Measurements from ENCODE around the gene WNK2.
"Not testable (repeated sequence)": the region's sequence is repeated elsewhere in the genome, so short reads cannot be mapped to it uniquely, and the experiment has no call there.

Gene WNK2

DNA sequence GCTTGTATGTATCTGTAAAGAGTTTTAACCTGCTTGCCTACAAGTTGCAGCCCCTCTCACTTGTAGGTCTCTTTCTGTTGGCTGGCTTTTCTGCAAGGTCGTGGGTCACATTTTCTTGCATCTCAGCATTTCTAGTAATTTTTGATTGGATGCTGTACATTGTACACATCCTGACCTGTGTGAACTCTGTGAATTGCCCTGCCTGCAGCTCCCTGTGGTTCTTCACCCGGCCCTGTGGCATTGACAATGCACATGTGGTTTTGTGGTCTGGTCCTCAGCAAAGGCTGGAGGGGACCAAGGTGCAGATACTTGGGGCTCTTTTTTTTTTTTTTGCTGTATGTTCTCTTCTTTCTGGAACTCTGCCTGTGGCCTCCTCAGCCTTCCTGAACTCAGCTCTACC lies 53.6 kb downstream of the WNK2 start:
- no peak for DNase-seq

DNA sequence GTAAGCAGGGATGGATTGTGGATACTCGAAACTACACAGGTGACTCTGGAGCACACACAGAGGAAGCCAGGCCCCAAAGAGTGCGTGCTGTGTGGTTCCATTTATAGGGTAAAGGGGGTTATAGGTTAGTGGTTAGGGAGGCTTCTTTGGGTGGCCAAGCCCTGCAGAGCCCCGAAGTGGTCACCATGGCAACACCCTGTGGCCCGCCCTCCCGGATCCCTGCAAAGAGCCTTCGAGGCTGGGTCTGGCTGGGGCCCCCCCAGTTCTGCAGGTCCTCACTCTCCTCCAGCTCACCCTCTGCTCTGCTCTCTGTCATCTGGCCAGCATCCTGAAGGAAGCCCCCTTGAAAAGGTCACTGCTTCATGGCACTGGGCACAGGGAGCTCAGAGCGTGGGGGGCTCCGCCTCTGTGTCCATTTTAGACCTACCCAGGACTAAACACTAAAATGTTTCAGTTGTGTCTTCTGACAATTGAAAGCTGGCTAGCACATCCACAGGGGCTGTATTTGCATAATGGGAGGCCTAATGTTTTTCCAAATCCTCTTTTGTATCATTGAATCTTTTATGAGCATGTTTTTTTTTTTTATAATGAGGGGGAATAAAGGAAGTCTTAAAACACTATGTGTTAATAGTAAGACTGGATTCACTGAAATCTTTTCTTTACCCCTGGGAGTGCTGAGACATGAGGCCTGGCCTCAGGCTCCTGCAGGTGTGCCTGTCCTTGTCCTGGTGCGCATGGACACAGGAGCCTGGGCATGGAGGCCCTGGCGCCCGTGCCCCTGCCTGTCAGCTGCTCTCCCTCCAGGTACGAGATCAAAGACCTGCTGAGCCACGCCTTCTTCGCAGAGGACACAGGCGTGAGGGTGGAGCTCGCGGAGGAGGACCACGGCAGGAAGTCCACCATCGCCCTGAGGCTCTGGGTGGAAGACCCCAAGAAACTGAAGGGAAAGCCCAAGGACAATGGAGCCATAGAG lies 55.3 kb downstream of the WNK2 start:
- no peak for DNase-seq

DNA sequence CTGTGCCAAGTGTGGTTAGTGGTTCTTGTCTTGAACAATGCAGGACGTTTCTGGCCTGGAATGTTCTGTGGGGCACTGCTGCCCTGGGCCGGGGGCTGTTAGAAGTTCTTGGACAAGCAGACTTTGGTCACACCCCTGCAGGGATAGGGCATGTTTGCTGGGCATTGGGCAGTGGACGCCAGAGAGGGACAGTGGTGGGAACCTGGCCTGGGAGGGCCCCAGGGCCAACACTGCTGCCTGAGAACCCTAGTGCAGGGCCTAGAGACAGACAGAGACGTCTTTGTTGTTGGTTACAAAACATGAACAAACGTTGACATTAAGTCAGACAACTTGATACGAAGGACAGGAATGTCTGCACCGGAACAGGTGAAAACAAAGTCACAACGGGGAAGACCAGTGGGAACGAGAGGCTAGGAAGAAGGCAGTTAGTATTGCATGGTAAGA lies 57.0 kb downstream of the WNK2 start:
- DNase-seq: peak in 1 of 14 donors; percentile 15

DNA sequence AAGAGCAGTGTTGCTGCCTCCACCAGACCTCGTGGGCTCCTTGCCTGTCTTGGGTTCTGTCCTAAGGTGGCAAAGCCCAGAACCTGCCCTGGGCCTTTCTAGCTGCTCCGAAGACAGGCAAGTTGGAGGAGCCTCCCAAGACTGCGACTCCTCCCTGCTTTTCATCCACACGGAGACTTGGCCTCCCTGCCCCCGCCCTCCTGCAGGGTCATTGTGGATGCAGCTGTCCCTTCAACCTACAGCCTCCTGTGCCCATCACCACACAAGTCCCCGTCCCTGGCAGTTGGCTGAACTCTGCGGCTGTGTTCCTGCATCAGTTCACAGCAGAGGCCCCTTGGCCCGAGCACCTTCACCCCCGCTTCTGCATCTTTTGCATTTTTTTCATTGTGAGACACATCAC lies 59.2 kb downstream of the WNK2 start:
- DNase-seq: no peak

DNA sequence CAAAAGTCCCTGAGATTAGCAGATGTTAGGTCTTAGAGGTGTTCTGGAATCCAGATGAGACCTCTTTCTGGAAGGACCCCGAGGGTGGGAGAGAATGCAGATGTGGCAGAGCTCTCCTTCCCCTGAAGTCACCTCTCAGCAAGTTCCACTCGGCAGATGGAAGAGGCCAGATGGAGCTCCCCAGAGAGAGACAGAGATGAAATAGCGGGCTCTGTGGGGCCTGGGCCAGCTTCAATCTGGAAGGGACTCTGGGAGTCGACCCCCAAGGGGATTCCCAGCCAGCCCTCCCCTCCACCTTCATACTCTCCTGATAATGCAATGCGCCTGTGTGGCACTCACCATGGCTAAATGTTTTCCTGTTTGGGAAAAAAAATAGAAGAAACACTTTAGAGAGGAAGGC lies 60.2 kb downstream of the WNK2 start:
- DNase-seq: no peak

DNA sequence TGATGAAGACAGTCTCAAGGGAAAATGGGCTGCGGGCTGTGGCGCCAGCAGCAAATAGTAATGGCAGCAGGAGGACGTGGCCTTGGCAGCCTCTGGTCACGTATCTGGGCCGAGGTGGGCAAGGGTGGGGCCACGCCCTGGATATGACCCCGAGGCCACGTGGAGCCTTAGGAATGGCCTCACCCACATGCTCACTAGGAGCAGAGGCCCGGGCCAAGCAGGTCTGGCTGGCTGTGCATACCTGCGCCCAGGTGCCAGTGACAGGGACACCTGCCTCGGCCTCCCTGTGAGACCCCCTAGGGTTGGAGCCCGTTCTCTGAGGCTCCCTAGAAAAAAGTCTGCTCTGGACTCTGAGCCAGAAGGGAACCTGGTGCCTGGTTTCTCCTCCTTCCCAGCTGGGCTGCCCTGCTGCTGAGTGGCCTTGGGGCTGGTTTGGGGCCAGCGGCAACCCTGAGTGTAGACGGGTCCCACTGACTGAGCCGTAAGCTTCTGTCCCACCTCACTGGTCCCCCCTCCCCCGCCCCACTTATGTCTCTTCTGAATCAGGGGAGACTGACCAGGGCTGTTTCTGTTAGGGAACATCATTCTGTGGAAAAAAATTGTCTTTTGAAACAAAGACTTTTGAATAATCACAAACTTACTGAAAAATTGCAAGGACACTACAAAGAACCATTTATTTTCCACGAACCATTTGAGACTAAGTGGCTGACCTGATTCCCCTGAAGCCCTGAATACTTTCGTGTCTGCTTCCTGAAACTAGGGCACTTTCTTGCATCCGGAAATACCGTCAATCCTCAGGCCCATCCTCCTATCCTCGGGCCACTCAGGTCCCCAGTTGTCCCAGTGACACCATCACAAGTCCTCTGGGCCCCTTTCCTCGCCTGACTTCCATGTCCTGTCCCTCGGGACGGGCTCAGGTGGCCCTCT lies 60.8 kb downstream of the WNK2 start:
- no peak for DNase-seq

DNA sequence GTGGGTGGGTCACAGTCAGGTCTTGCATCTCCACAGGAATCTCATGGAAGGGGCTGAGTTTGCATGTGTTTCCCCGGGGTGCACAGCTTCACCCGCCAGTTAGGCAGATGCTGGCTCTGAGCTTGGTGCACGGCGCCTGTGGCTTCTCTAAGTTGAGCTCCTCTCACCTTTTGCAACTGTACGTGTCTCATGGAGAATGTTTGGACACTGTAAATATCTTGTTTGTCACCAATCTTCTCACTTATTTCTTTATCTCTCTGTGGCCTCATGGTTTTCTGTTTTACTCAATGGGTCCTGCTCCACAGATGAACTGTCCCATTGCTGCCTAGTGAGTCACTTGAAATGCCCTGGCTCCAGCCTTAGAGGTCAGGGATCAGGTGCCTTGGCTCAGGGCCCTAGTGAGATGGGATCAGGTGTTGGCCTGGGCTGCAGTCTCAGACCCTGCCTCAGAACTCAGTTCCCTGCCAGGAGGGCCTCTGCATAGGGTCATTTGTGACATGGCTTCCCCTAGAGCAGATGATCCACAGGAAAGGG lies 61.6 kb downstream of the WNK2 start:
- DNase-seq: no peak

DNA sequence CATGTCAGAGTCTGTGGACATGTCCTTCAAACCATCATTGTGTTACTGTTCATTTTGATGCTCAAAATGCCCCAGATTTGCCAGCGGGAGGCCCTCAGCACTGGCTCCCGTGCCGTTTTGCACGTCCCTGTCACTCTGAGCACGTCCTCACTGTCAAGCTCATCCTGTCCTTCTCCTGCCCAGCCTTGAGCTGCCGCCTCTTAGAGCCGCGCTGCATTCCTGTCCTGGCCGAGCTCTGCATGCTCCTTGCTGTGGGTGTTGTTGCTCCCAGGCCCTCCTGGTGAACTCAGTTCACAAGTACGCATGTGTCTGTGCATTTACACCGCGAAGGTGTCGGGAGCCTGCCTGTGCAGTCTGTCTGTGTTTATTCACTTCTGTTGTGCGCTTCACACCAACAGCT lies 62.2 kb downstream of the WNK2 start:
- peak in 1 of 14 donors; percentile 14 for DNase-seq

DNA sequence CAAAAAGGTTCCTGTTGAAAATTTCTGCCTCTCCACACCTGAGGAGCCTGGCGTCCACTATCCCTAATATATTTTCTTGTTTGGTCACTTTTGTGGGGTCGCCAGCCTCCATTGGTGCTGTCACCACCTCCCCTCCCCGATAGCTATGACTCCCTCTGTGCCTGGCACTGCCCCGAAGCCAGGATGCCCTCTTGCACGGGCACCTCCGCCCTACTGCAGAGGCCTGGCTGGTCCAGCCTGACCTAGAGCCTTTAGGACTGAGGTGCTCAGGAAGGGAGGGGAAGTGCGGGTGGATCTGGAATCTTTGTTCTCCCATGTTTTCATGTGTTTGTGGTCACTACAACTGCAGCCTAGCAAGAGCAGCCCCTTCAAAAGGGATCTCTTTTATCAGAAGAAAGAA lies 62.6 kb downstream of the WNK2 start:
- no peak for DNase-seq

DNA sequence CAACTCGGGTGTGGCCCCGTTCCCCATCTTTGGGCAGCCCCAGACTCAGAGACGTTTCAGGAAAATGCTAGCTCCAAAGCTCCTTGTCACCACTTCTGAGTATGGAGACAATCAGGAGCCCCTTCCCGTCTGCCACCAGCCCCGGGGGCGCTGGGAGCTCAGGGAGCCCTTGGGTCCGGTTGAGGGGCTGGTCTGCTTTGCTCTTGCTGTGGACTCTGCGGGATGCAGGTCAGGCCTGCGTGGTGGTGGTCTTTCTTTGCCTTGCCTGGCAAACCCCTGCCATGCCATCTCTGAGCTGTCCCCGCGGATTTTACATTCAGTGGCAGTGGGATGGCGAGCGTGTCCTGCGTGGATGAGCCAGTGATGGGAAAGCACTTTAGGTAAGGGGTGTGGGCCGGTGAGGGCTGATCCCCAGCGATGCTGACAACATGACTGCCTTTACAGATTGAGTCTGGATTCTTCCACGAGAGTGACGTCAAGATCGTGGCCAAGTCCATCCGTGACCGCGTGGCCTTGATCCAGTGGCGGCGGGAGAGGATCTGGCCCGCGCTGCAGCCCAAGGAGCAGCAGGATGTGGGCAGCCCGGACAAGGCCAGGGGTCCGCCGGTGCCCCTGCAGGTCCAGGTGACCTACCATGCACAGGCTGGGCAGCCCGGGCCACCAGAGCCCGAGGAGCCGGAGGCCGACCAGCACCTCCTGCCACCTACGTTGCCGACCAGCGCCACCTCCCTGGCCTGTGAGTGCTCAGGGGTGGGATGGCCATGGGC lies 63.3 kb downstream of the WNK2 start:
- DNase-seq: no peak

DNA sequence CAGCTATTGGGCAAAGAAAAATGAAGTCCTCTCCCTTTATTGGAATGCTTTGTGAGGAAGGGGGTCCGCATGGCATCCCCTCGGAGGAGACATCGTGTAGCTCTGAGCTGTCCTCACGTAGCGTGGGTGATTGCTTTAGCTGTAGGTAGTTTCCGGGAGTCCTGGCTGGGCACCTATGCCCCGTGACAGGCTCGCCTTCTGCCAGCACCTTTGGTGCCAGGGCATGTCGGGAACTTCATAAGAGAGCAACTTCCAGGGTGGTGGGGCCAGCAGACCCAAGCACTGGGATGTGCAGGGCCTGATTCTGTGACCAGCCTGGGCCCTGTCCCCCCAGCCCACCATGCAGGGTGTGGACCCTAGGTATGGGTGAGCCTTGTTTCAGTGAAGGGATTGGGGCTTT lies 64.0 kb downstream of the WNK2 start:
- DNase-seq: no peak

DNA sequence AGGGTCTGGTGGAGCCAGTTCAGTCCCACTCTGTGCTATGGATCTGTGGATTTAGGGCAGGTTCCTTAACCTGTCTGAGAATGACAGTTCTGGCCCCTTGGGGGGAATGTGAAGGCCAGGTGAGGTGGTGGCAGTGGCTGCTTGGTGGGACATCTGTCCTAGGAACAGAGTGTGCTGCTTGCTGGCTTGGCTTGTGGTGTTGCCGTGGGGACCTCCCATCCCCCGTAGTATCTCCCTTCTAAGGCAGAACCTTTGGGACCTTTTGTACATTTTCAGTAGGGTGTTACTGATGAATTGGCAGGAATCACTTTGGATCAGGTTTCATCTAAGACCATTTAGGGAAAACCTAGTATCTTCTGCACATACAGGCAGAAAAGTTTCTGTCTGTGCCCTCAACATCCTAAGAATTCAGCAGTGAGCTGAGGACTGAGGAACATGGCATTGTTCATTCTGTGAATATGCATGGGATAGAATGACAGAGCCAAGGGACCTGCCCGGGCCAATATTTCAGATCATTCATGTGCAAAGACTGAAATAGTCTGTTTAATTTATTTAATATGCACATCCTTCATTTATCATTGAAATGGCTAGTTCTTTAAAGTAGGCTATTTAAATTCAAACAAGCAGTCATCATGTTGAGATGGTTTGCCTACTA lies 64.6 kb downstream of the WNK2 start:
- DNase-seq: no peak

DNA sequence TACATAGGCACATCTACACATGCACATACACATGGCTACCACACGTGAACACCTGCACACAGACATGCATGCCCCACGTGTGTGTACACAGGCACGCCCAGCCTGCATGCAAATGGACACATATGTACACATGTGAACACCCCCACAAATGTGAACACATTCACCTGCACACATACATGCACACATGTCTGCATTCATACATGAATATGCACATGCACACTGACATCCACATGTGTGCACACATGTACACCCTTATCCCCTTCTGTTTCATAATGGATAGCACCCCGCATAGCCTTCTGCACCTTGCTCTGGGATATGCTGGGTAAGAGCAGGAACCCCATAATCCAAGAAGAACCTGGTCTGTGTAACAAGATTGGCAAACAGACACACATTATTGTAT lies 66.2 kb downstream of the WNK2 start:
- DNase-seq: no peak

DNA sequence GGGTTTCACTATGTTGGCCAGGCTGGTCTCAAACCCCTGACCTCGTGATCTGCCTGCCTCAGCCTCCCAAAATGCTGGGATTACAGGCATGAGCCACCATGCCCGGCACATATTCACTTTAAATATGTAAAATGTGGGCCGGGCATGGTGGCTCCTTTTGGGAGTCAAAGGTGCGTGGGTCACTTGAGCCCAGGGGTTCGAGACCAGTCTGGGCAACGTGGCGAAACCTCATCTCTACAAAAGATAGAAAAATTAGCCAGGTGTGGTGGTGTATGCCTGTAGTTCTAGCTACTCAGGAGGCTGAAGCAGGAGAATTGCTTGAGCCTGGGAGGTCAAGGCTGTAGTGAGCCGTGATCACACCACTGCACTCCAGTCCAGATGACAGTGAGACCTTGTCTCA lies 67.4 kb downstream of the WNK2 start:
- not testable (repeated sequence) for DNase-seq

DNA sequence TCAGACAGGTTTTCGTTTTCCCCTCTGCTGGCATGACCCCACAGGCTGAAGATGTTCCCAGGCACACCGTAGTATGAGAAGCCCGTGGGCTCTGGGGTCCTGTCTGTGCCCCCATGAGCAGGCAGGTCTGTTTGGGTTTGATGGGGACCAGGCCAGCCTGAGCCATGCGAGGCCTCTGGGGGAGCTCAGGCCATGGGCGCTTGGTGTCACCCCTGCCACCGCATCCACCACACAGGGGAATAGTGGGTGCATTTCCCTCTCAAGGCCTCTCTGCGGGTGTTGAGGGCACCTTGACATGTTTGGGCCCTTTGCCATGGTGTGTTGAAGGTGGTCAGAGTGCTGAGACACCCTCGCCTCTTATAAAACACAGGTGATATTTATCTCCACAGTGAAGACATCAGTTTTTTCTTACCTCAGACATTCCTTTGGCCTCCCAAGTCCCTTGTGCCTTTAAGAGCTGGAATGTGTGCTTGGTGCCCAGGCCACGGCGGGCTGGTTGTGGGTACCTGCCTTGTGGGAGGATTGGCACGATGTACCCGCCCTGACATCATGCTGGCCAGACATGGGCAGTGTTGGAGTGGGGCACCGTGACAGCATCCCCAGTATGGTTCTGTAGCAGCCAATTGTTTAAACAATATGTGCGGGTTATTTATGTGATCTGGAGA lies 68.3 kb downstream of the WNK2 start:
- peak in 1 of 14 donors; percentile 46 for DNase-seq

DNA sequence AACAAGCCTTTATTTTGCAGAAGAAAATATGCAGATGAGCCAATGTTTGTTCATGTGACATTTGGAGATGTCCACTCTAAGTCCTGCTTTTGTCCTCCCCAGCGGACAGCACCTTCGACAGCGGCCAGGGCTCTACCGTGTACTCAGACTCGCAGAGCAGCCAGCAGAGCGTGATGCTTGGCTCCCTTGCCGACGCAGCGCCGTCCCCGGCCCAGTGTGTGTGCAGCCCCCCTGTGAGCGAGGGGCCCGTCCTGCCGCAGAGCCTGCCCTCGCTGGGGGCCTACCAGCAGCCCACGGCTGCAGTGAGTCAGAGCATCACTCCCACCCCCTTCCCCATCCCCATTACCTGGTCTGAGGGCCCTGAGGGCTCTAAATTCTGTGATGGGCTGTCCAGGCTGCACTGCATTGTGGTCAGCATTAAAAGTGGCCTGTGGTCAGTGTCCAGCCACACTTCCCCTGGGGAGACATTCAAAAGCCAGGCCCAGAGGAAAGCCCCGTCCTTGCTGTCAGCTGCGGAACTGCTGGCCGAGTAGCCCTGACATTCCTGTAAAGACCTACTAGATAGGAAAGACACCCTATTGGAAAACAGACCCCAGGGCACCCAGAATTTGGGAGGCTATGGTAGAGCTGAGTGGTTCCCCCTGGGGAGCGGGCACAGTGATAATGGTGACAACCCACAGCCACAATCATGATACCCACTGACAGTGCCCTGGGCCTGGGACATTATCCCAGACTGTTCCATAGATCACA lies 69.0 kb downstream of the WNK2 start:
- no peak for DNase-seq

DNA sequence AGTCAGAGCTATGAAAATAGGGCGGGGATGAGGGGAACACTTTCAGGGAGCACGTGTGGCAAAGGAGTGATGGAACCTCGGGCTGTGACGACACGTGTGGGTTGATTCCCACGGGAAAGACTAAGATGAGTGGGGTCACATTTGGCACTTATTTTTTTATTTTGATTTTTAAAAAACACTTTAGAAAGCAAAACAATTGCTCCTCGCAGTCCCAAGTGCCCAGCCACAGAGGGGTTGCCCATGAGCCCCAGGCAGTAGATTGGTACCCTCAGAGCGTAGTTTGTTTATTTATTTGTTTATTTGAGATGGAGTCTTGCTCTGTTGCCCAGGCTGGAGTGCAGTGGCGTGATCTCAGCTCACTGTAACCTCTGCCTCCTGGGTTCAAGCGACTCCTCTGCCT lies 69.7 kb downstream of the WNK2 start:
- no peak for DNase-seq

DNA sequence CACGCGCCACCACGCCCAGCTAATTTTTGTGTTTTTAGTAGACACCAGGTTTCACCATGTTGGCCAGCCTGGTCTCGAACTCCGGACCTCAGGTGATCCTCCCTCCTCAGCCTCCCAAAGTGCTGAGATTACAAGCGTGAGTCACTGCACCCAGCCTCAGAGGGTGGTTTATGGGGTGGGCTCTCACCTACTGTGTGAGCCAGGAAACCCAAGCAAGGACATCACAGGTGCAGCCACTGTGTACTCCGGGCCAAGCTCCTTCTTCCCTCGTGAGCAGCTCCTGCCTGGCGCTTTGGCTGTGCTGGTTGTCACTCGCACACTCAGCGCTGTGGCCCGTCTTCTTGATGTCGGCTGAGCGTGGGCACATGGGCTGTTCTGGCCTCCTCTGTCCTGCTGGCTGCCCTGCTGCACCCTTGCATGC lies 70.1 kb downstream of the WNK2 start:
- no peak for DNase-seq

DNA sequence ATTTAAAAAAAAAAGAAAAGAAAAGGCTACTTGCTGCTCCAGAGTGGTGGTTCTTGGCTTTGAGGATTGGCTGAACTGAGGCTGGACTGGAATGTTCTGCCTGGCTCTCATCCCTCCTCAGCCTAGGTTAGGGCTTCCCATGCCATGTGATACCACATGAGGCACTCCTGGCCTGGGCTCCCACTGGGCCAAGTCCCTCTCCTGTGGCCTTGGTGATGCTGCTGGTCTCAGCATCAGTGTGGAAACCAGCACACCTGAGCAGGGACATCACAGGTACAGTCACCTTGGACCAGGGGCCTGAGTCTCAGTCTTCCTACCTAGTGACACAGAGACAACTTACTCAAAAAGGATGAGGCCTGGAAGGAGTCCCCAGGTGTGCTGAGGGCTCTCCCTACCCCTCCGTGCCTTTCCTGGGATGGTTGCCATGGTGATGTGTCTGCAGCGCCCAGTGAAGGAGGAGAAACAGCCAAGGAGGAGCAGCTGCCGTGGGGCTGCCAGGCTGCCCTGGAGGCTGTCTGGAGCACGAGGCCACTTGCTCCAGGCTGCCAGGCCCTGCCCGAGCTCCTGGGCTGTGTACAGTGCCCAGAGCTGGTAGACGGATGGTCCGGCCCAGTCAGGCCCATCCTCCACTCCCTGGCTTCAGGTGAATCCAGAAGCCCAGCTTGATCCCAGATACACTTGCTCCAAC lies 71.0 kb downstream of the WNK2 start:
- peak in 7 of 14 donors; percentile 18 to 50 (median 33) for DNase-seq

DNA sequence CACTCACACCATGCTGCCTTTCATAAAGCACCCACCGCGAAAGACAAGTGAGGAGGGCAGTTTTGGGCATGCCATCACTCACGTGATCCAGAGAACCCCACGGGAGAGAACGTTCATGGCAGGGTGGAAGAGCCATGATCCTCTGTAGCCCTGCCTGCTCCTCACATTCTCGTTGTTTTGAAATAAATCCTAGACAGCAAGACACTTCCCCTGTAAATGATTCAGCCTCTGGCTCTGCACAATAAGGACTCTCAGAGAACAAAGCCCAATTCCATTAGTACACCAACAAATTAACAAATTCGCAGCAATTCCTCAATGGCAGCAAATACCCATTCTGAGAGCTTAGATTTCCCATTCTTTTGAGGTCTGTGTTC lies 71.5 kb downstream of the WNK2 start:
- no peak for DNase-seq

Measured in C1 segment of cervical spinal cord (tissue), 14 donors.